ENCODE measurements around the gene RFK. TPM values are rescaled to one million over a fixed set of nuclear protein-coding genes. Genes with fewer than 3 reads are reported as not detected.

RFK gene
- total RNA-seq, 1 donor from 2014 or later: 8.9 TPM

GRCh38 chr9:76399856-76400255 lies 5.6 kb upstream of the RFK start:
- no peak for DNase-seq (ENCODE audit: low spot score in 2 of 2)
- Histone ChIP-seq H3K36me3 (no peaks in the 10 kb centered on the region), H3K27me3 (no peaks in the 10 kb centered on the region), H3K4me3 (no peak overlapping the region), H3K27ac (no peak overlapping the region), H3K4me1 (peaks cover 3 to 16% of the 10 kb centered on the region in 2 donors), H3K9me3 (no peaks in the 10 kb centered on the region)
- intact Hi-C loops (cut with DNase I): loop anchor here (5.0 to 10.0 kb wide), 3 partner anchors 302 to 1445 kb away; partner anchors contain the start of gene PRUNE2
- TF ChIP-seq CTCF (IDR thresholded peaks at IDR 0.05): no peak

- no peak for DNase-seq (ENCODE audit: low spot score in 2 of 2)
- no peaks in the 10 kb centered on the region for H3K9me3 ChIP-seq
- H3K4me1 ChIP-seq: peaks cover 0 to 11% of the 10 kb centered on the region in 2 donors
- H3K27me3 ChIP-seq: no peaks in the 10 kb centered on the region
- H3K4me3 ChIP-seq: no peak overlapping the region
- H3K36me3 ChIP-seq: no peaks in the 10 kb centered on the region
- TF ChIP-seq CTCF (IDR thresholded peaks at IDR 0.05): no peak
- no peak overlapping the region for H3K27ac ChIP-seq
- intact Hi-C loops (cut with DNase I): loop anchor here (10.0 kb wide), 2 partner anchors 508 to 1448 kb away; partner anchors contain the start of gene PRUNE2
Measured at GRCh38 chr9:76396597-76396996, 2.4 kb upstream of the RFK start.

- no peak for DNase-seq (ENCODE audit: low spot score in 2 of 2)
- Histone ChIP-seq H3K9me3 (no peaks in the 10 kb centered on the region), H3K27me3 (no peaks in the 10 kb centered on the region), H3K4me1 (peaks cover 0 to 11% of the 10 kb centered on the region in 2 donors), H3K27ac (no peak overlapping the region), H3K36me3 (no peaks in the 10 kb centered on the region), H3K4me3 (no peak overlapping the region)
- intact Hi-C loops (cut with DNase I): loop anchor here (10.0 kb wide), 2 partner anchors 509 to 1449 kb away; partner anchors contain the start of gene PRUNE2
- no peak for TF ChIP-seq CTCF (IDR thresholded peaks at IDR 0.05)
Measured at GRCh38 chr9:76396144-76396543, 1.9 kb upstream of the RFK start.

- peak overlapping the region; percentile 95 to 97 for H3K4me3 ChIP-seq
- no peaks in the 10 kb centered on the region for H3K27me3 ChIP-seq
- peak overlapping the region; percentile 94 to 97 for H3K27ac ChIP-seq
- H3K4me1 ChIP-seq: peaks cover 0 to 11% of the 10 kb centered on the region in 2 donors
- no peaks in the 10 kb centered on the region for H3K36me3 ChIP-seq
- no peak for TF ChIP-seq CTCF (IDR thresholded peaks at IDR 0.05)
- intact Hi-C loops (cut with DNase I): loop anchor here (10.0 kb wide), 2 partner anchors 509 to 1449 kb away; partner anchors contain the start of gene PRUNE2
- no peaks in the 10 kb centered on the region for H3K9me3 ChIP-seq
- no peak for DNase-seq (ENCODE audit: low spot score in 2 of 2)
Measured at GRCh38 chr9:76395381-76395780, 1.2 kb upstream of the RFK start.

GRCh38 chr9:76394960-76395252 lies 680 bp upstream of the RFK start:
- H3K27ac ChIP-seq: peak overlapping the region; percentile 94 to 97
- peaks cover 0 to 11% of the 10 kb centered on the region in 2 donors for H3K4me1 ChIP-seq
- H3K27me3 ChIP-seq: no peaks in the 10 kb centered on the region
- peak overlapping the region; percentile 95 to 97 for H3K4me3 ChIP-seq
- no peaks in the 10 kb centered on the region for H3K9me3 ChIP-seq
- intact Hi-C loops (cut with DNase I): loop anchor here (5.0 to 10.0 kb wide), 6 partner anchors 138 to 1450 kb away; partner anchors contain the start of genes NMRK1, OSTF1, PCSK5 and PRUNE2
- DNase-seq (ENCODE audit: low spot score in 2 of 2): peak; percentile 21 to 83
- TF ChIP-seq CTCF (IDR thresholded peaks at IDR 0.05): no peak
- H3K36me3 ChIP-seq: no peaks in the 10 kb centered on the region

Measured in ascending aorta (tissue), 2 donors.